Fibroblast of skin of scalp (primary cell): ENCODE measurements around the gene RNF8.
"Not testable (repeated sequence)": the region's sequence is repeated elsewhere in the genome, so short reads cannot be mapped to it uniquely, and the experiment has no call there.

Source experiments
- DNase-seq: peaks from one replicate; pipeline ENCODE4 v3.0.0-alpha.2; 2013

RNF8 gene

DNA sequence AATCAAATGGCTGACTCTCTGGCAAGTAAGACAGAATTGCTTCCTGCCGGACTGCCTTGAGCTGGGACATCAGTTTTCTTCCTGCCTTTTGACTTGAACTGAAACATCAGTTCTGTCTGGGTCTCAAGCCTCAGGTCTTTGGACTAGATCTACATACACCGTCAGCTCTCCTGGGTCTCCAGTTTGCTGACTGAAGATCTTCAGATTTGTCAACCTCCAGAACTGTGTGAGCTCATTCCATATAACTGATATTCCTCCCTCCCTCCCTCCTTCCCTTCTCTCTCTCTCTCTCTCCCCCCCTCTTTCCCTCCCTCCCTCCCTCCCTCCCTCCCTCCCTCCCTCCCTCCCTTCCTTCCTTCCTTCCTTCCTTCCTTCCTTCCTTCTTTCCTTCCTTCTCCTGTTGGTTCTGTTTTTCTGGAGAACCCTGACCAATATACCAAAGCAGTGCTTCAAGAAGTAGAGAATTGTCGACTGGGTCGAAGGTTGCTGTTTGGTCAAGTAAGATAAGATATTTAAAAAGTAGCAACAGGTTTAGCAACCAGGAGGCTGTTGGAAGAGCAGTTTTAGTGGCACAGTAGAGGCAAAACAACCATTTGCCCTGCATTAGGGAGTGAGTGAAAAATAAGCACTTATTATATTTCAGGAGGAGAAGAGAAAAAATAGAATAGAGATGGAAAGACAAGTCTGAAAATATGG, 46.2 kb downstream of the RNF8 start:
- DNase-seq, result no peak

- not testable (repeated sequence) for DNase-seq
Measured at GRCh38 chr6:37401658-37402057, 47.9 kb downstream of the RNF8 start.

- no peak for DNase-seq
Measured at GRCh38 chr6:37406726-37407341, 53.1 kb downstream of the RNF8 start.

DNA sequence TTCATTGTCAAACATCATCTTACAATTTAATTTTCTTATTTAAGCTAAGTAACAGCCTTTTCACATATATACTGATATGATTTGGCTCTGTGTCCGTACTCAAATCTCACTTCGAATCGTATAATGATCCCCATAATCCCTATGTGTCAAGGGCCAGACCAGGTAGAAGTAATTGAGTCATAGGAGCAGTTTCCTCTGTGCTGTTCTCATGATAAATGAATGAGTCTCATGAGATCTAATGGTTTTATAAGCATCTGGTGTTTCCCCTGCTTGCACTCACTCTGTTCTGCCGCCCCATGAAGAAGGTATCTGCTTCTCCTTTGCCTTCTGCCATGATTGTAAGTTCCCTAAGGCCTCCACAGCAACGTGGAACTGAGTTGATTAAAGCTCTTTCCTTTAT, 54.2 kb downstream of the RNF8 start:
- no peak for DNase-seq

- DNase-seq, result no peak
Measured at GRCh38 chr6:37409501-37409900, 55.7 kb downstream of the RNF8 start.

DNA sequence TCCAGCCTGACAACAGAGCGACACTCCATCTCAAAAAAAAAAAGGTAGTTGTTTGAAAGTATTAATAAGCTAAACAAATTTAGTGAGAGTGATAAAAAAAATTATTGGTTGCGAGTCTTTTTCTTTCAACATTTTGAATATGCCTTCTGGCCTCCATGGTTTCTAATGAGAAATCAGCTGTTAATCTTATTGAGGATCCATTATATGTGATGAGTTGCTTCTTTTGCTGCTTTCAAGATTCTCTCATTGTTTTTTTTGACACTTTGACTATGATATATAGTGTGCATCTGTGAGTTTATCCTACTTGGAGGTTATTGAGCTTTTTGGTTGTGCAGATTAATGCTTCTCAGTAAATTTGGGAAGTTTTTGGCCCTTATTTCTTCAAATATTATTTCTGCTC, 63.6 kb downstream of the RNF8 start:
- no peak for DNase-seq

- no peak for DNase-seq
Measured at GRCh38 chr6:37418722-37419121, 64.9 kb downstream of the RNF8 start.

- no peak for DNase-seq
Measured at GRCh38 chr6:37426058-37426944, 72.5 kb downstream of the RNF8 start.

DNA sequence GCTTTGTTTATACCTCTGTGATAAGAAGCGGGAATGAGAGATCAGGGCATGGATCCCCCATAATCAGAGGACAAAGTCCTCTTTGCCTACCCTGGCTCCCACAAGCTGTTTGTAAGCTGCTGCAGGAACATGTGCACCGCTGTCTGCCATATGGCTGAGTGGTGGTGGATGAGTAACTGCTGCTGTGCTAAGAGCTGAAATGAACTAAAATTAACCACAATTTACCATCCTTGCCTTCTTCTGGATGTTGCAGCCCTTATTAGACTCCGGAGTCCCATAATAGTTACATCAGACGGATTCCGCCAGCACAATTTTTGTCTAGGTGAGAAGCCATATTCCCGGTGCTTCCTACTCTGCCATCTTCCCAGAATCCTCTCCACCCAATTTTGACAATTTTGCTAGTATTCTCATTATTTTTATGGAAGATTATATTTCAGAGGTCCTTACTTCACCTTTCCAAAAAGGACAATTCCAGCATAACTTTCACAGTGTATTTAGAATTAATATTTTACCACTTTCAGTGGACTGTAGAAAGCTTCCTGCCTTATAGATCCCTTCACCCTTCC, 73.2 kb downstream of the RNF8 start:
- no peak for DNase-seq

DNA sequence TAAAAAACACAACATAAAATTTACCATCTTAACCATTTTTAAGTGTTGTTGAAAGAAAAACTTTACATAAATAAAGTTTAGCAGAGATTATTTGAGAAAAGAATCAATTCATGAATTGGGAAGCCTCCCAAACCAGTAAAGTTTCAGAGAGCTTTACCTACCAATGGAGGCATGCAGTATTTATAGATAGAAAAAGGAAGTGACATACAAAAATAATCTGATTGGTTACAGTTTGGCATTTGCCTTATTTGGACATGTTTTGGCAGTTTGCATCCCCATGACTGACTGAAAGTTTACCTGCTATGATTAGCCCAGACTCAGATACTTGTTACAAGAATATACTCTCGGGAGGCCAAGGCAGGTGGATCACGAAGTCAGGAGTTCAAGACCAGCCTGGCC, 75.6 kb downstream of the RNF8 start:
- DNase-seq, result no peak

GRCh38 chr6:37432590-37432915, 78.8 kb downstream of the RNF8 start:
- DNase-seq, result no peak

DNA sequence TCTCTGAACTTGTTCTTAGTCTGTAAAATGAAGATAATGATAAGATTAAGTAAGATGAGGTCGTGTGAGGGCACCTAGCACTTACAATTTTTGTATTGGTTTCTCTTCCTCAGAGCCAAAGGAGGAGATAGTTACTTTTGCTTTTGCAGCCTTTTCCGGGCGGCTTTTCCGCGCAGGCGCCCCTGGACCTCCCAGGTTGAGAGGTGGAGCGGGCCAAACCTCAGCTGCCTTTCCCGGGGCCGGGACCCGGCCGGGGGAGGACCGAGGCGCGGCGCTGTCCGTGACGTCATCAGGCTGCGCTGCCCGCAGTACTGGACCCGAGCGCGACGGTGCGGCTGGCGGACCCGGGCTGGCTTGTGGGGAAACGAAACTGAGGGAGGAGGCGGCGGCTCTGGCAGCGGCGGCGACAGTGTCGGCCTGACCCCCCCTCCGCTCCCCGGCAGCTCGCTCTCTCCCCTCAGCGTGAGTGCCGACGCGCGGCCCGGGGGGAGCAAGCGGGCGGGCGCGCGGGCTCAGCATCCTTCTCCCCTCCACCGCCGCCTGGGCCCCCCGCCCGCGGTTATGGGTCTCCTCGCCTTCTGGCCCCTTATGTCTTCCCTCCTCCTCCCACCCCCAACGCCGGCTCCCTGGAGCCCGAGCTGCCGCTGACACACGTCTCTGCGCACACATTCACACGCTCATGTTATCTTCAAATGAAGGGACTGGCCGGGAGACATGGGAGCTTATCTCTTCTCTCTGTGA, 79.3 kb downstream of the RNF8 start, which contains the start of gene CMTR1:
CMTR1 (plus strand) TSS at position 306 of the 741 bp plus-strand sequence. CDS start 2,409 bp downstream, outside the sequence.
- DNase-seq, result peak; percentile 93

- peak; percentile 1 for DNase-seq
Measured at GRCh38 chr6:37433657-37434271, 80.0 kb downstream of the RNF8 start.

- no peak for DNase-seq
Measured at GRCh38 chr6:37435373-37435772, 81.6 kb downstream of the RNF8 start.

- DNase-seq, result no peak
Measured at GRCh38 chr6:37435816-37436215, 82.0 kb downstream of the RNF8 start.

DNA sequence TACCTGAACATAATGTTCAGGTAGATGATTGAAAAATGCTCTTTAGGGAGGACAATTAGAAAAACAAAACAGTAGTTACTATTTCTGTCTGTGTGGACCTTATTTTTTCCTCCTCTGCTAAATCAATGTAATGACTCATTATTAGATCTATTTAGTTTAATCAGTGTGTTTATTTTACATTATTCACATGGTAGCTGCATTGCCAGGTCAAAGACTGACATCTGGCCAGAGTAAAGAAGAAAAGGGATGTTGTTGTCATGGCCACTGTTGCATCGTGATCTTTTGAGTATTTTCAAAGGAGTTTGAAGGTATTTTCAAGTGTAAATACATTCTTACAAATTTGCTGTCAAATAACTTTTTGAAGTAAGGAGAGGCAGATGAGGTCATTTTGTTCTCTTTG, 85.1 kb downstream of the RNF8 start:
- no peak for DNase-seq

DNA sequence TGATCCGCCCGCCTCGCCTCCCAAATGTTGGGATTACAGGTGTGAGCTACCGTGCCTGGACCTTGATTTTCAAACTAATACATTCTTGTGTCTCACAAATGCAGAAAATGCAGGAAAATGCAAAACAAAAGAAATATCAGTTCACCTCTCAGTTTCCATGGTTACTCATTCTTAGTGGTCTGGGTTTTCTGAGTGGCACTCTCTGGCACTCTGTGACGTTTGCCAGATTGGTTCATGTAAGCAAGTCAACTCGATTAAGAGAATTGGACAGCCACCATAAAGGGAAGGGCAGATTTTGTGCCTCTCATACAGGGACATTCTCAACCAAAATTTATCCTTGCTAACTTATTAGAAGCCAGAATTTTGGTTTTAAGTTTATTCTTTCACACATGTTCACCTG, 87.9 kb downstream of the RNF8 start:
- DNase-seq, result no peak

- no peak for DNase-seq
Measured at GRCh38 chr6:37442416-37443215, 88.8 kb downstream of the RNF8 start.

DNA sequence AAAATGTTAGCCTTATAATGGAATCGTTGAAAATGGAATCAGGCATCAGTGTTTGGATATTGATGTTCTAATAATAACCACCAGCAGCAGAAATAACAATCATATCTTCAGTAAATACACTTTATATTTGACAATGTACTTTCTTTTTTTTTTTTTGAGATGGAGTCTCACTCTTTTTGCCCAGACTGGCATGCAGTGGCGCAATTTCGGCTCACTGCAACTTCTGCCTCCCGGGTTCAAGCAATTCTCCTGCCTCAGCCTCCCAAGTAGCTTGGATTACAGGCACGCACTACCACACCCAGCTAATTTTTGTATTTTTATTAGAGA, 89.4 kb downstream of the RNF8 start:
- DNase-seq, result not testable (repeated sequence)
